Astrocyte (in vitro differentiated cells and primary cell): ENCODE data around the gene MYO5A. TPM values are rescaled to one million over a fixed set of nuclear protein-coding genes. Genes with fewer than 3 reads are reported as not detected.
A peak's percentile ranks its signal among the peaks of the same experiment; 100 is the strongest.
"Not testable (repeated sequence)": the region's sequence is repeated elsewhere in the genome, so short reads cannot be mapped to it uniquely, and the experiment has no call there.

Experiments used
- DNase-seq: peaks from one replicate; pipeline ENCODE4 v3.0.0-alpha.2; 2010; ENCODE audit warnings: low read depth
- FAIRE-seq: peaks from 2 replicates; lab custom pipeline; 2011; peaks lifted over from hg19 to GRCh38; lab: Jason Lieb, UNC
- H2AFZ ChIP-seq: 2 replicates; pipeline ENCODE4 v1.6.0; 2012; ENCODE audit warnings: low read depth, low read length, inconsistent platforms
- H3K27ac ChIP-seq: 2 replicates; pipeline ENCODE4 v1.5.1; 2011; ENCODE audit warnings: low read depth, low read length, inconsistent platforms
- H3K27me3 ChIP-seq: 2 replicates; pipeline ENCODE4 v1.6.0; 2011; ENCODE audit warnings: low read length, inconsistent platforms; ENCODE audit not compliant: insufficient read depth
- H3K36me3 ChIP-seq: 2 replicates; pipeline ENCODE4 v1.5.1; 2011; ENCODE audit warnings: low read length, inconsistent platforms; ENCODE audit not compliant: insufficient read depth
- H3K4me1 ChIP-seq: 2 replicates; pipeline ENCODE4 v1.5.1; 2011; ENCODE audit warnings: low read length, inconsistent platforms; ENCODE audit not compliant: insufficient read depth
- H3K4me2 ChIP-seq: 2 replicates; pipeline ENCODE4 v1.6.0; 2012; ENCODE audit warnings: low read length, inconsistent platforms
- H3K4me3 ChIP-seq: 2 replicates; pipeline ENCODE4 v1.5.1; 2011; ENCODE audit warnings: low read depth, mild to moderate bottlenecking, low read length, inconsistent platforms; ENCODE audit not compliant: insufficient read depth
- H3K79me2 ChIP-seq: 2 replicates; pipeline ENCODE4 v1.6.0; 2012; ENCODE audit warnings: mild to moderate bottlenecking, low read length, inconsistent platforms; ENCODE audit not compliant: insufficient read depth
- H3K9ac ChIP-seq: 2 replicates; pipeline ENCODE4 v1.6.0; 2012; ENCODE audit warnings: mild to moderate bottlenecking, low read length, inconsistent platforms
- H3K9me3 ChIP-seq: 2 replicates; pipeline ENCODE4 v1.5.1; 2012; ENCODE audit warnings: low read depth, mild to moderate bottlenecking, low read length, inconsistent platforms; ENCODE audit not compliant: insufficient read depth
- H4K20me1 ChIP-seq: 2 replicates; pipeline ENCODE4 v1.6.0; 2012; ENCODE audit warnings: low read length, inconsistent platforms; ENCODE audit not compliant: insufficient read depth
- H3K27ac Mint-ChIP-seq: one replicate; pipeline ENCODE4 v1.8.0; 2021; ENCODE audit warnings: mild to moderate bottlenecking, mixed read lengths; ENCODE audit not compliant: unreplicated experiment
- H3K27me3 Mint-ChIP-seq: one replicate; pipeline ENCODE4 v1.8.0; 2021; ENCODE audit warnings: low read depth, mixed read lengths; ENCODE audit not compliant: unreplicated experiment
- H3K36me3 Mint-ChIP-seq: one replicate; pipeline ENCODE4 v1.8.0; 2021; ENCODE audit warnings: low read depth, mixed read lengths; ENCODE audit not compliant: unreplicated experiment
- H3K4me1 Mint-ChIP-seq: one replicate; pipeline ENCODE4 v1.8.0; 2021; ENCODE audit warnings: low read depth, mixed read lengths; ENCODE audit not compliant: unreplicated experiment
- H3K4me3 Mint-ChIP-seq: one replicate; pipeline ENCODE4 v1.8.0; 2021; ENCODE audit warnings: mild to moderate bottlenecking, moderate library complexity, mixed read lengths; ENCODE audit not compliant: unreplicated experiment
- H3K9me3 Mint-ChIP-seq: one replicate; pipeline ENCODE4 v1.8.0; 2021; ENCODE audit warnings: mild to moderate bottlenecking, mixed read lengths; ENCODE audit not compliant: unreplicated experiment
- EZH2 ChIP-seq: IDR thresholded peaks from 2 replicates; pipeline ENCODE4 v1.6.1; 2012; ENCODE audit warnings: mild to moderate bottlenecking, low read length, inconsistent platforms; ENCODE audit not compliant: insufficient read depth
- total RNA-seq: library from RNA; stranded (reverse); gene quantifications from 2 replicates; pipeline ENCODE4 v1.2.1, GENCODE V29; 2021
- TF ChIP-seq, protein P1 (sequence below): IDR thresholded peaks from 2 replicates; pipeline ENCODE4 v1.5.1; 2011; ENCODE audit warnings: low read depth, mild to moderate bottlenecking, inconsistent platforms, low read length, moderate library complexity; ENCODE audit not compliant: insufficient read depth

MYO5A gene
- total RNA-seq, 1 donor from 2014 or later, result 47.6 TPM

GRCh38 chr15:52492132-52492531, 36.5 kb downstream of the MYO5A start:
- Mint-ChIP-seq H3K36me3 (no peaks in the 10 kb centered on the region), H3K27ac (no peak overlapping the region)
- no peak overlapping the region for H3K4me2 ChIP-seq

DNA sequence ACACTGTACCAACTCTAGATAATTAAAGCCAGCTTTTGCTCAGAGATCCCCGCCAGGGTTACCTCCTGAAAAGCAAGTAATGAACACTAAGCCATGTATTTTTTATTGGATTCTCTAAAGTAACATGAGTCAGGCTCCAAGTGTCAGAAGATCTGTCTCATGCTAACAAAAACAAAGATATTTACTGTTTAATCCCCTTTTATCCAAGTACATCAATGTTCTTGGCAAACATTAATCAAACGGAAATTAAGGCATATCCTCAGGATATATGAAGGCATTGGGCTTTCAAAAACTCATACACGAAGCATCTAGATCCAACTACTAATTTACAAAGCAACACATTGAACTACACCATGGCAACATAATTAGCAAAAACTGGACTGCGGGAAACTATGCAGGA, 37.2 kb downstream of the MYO5A start:
- no peaks in the 10 kb centered on the region for H3K27me3 ChIP-seq
- H3K79me2 ChIP-seq, result peaks cover 52% of the 10 kb centered on the region
- Mint-ChIP-seq H3K36me3 (no peaks in the 10 kb centered on the region), H3K4me3 (no peak overlapping the region), H3K9me3 (no peaks in the 10 kb centered on the region), H3K27me3 (no peaks in the 10 kb centered on the region), H3K4me1 (peaks cover 15% of the 10 kb centered on the region), H3K27ac (no peak overlapping the region)
- H3K4me2 ChIP-seq, result no peak overlapping the region
- H3K9me3 ChIP-seq, result no peaks in the 10 kb centered on the region
- H3K27ac ChIP-seq, result no peak overlapping the region
- no peak overlapping the region for H3K4me3 ChIP-seq
- DNase-seq (no peak), FAIRE-seq (no peak)
- TF ChIP-seq, protein P1, sequence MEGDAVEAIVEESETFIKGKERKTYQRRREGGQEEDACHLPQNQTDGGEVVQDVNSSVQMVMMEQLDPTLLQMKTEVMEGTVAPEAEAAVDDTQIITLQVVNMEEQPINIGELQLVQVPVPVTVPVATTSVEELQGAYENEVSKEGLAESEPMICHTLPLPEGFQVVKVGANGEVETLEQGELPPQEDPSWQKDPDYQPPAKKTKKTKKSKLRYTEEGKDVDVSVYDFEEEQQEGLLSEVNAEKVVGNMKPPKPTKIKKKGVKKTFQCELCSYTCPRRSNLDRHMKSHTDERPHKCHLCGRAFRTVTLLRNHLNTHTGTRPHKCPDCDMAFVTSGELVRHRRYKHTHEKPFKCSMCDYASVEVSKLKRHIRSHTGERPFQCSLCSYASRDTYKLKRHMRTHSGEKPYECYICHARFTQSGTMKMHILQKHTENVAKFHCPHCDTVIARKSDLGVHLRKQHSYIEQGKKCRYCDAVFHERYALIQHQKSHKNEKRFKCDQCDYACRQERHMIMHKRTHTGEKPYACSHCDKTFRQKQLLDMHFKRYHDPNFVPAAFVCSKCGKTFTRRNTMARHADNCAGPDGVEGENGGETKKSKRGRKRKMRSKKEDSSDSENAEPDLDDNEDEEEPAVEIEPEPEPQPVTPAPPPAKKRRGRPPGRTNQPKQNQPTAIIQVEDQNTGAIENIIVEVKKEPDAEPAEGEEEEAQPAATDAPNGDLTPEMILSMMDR, result no peak
- TF ChIP-seq EZH2, result no peak
- peaks cover 9% of the 10 kb centered on the region for H4K20me1 ChIP-seq
- H3K9ac ChIP-seq, result no peak overlapping the region
- H3K36me3 ChIP-seq, result no peaks in the 10 kb centered on the region
- no peak overlapping the region for H2AFZ ChIP-seq
- no peaks in the 10 kb centered on the region for H3K4me1 ChIP-seq

More at GRCh38 chr15:52492132-52492531, 36.5 kb downstream of the MYO5A start:
- no peaks in the 10 kb centered on the region for H3K27me3 Mint-ChIP-seq
- DNase-seq, result no peak
- no peaks in the 10 kb centered on the region for H3K36me3 ChIP-seq
- no peak overlapping the region for H3K27ac ChIP-seq
- no peaks in the 10 kb centered on the region for H3K27me3 ChIP-seq
- H3K9me3 ChIP-seq, result no peaks in the 10 kb centered on the region
- H3K79me2 ChIP-seq, result peaks cover 48% of the 10 kb centered on the region
- H3K9ac ChIP-seq, result no peak overlapping the region
- H3K9me3 Mint-ChIP-seq, result no peaks in the 10 kb centered on the region
- no peak overlapping the region for H2AFZ ChIP-seq
- no peak for FAIRE-seq
- no peak overlapping the region for H3K4me3 Mint-ChIP-seq
- H3K4me3 ChIP-seq, result no peak overlapping the region
- H4K20me1 ChIP-seq, result peaks cover 12% of the 10 kb centered on the region
- peaks cover 17% of the 10 kb centered on the region for H3K4me1 Mint-ChIP-seq
- H3K4me1 ChIP-seq, result peaks cover 6% of the 10 kb centered on the region
- TF ChIP-seq EZH2, result no peak
- TF ChIP-seq, protein P1, result no peak

DNA sequence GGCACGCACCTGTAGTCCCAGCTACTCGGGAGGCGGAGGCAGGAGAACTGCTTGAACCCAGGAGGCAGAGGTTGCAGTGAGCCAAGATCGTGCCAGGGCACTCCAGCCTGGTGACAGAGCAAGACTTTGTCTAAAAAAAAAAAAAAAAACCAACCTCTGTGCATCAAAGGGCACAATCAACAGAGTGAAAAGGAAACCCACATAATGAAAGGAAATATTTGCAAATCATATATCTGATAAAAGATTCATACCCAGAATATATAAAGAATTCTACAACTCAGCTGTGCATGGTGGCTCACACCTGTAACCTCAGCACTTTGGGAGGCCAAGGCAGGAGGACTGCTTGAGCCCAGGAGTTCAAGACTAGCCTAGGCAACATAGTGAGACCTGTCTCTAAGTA, 39.2 kb downstream of the MYO5A start:
- not testable (repeated sequence) for H3K27ac ChIP-seq, H3K4me3 ChIP-seq, DNase-seq, H3K36me3 ChIP-seq, H3K36me3 Mint-ChIP-seq, H2AFZ ChIP-seq, H3K4me2 ChIP-seq, H4K20me1 ChIP-seq, H3K9me3 Mint-ChIP-seq, H3K9me3 ChIP-seq, H3K27me3 ChIP-seq, H3K9ac ChIP-seq, H3K4me1 ChIP-seq, H3K27me3 Mint-ChIP-seq, H3K4me3 Mint-ChIP-seq, FAIRE-seq
- Mint-ChIP-seq H3K27ac (peak overlapping the region; percentile 34), H3K4me1 (peaks cover 20% of the 10 kb centered on the region)
- peaks cover 48% of the 10 kb centered on the region for H3K79me2 ChIP-seq
